Activated naive CD8-positive, alpha-beta T cell treated with anti-CD3 and anti-CD28 coated beads, Interleukin-2, amount 10 ng/mL, durations not matched to agents 7 days and 5 days (primary cell): Measurements from ENCODE around the gene CFB. TPM values are rescaled to one million over a fixed set of nuclear protein-coding genes. Genes with fewer than 3 reads are reported as not detected.

Experiments
- microRNA-seq: library from miRNA; unstranded; fragments of <30 nt; microRNA quantifications from one replicate; pipeline ENCODE4 v1.2.0, GENCODE V29; 2022
- total RNA-seq, 2 experiments: library from RNA; stranded (reverse); gene quantifications; one replicate each; pipeline ENCODE4 v1.2.3, GENCODE V29; 2021

CFB gene
- total RNA-seq, 2 experiments from 2014 or later, result 1.2 to 2.1 TPM

Small RNA genes lying within 50 kb of the gene (microRNA-seq; reads per million reads assigned to microRNA genes)
- gene MIR1236, result not detected

Other genes with a start within 250 kb of the CFB start
- gene ABHD16A, start 242.8 kb upstream of the CFB start, total RNA-seq, result 10 to 100 TPM; 57.8 to 64.0 TPM
- gene LY6G6F, start 239.2 kb upstream of the CFB start, total RNA-seq, result not detected
- gene LY6G6D, start 230.7 kb upstream of the CFB start, total RNA-seq, result not detected
- not detected for gene LY6G6C, start 224.3 kb upstream of the CFB start, total RNA-seq
- 1 to 10 TPM; 1.2 to 1.5 TPM for gene MPIG6B, start 222.7 kb upstream of the CFB start, total RNA-seq
- gene DDAH2, start 216.8 kb upstream of the CFB start, total RNA-seq, result 10 to 100 TPM; 28.3 to 29.1 TPM
- gene CLIC1, start 209.6 kb upstream of the CFB start, total RNA-seq, result 100 to 1,000 TPM; 425 to 456 TPM
- 10 to 100 TPM; 59.2 to 68.2 TPM for gene MSH5, start 206.1 kb upstream of the CFB start, total RNA-seq
- gene SAPCD1, start 183.4 kb upstream of the CFB start, total RNA-seq, result 10 to 100 TPM; 13.1 to 18.1 TPM
- gene VWA7, start 168.8 kb upstream of the CFB start, total RNA-seq, result 1 to 10 TPM; 5.2 to 5.7 TPM
- 10 to 100 TPM; 68.2 to 75.3 TPM for gene VARS1, start 150.3 kb upstream of the CFB start, total RNA-seq
- 10 to 100 TPM; 89.9 to 97.9 TPM for gene LSM2, start 139.1 kb upstream of the CFB start, total RNA-seq
- 1 to 10 TPM; 3.3 to 4.5 TPM for gene HSPA1L, start 130.8 kb upstream of the CFB start, total RNA-seq
- gene HSPA1A, start 130.6 kb upstream of the CFB start, total RNA-seq, result 10 to 100 TPM; 62.2 to 63.5 TPM
- gene HSPA1B, start 118.4 kb upstream of the CFB start, total RNA-seq, result 10 to 100 TPM; 49.0 to 55.7 TPM
- gene NEU1, start 83.3 kb upstream of the CFB start, total RNA-seq, result 10 to 100 TPM; 15.5 to 16.4 TPM
- gene SLC44A4, start 67.1 kb upstream of the CFB start, total RNA-seq, result not detected
- 10 to 100 TPM; 77.5 to 80.6 TPM for gene EHMT2, start 48.4 kb upstream of the CFB start, total RNA-seq
- 1 to 10 TPM; 1.4 to 1.9 TPM for gene ZBTB12, start 44.0 kb upstream of the CFB start, total RNA-seq
- gene C2, start 18.4 kb upstream of the CFB start, total RNA-seq, result 1 to 10 TPM; 2.1 to 2.2 TPM
- 10 to 100 TPM; 61.3 to 62.5 TPM for gene NELFE, start 12.9 kb downstream of the CFB start, total RNA-seq
- gene SKIC2, start 13.1 kb downstream of the CFB start, total RNA-seq, result 100 to 1,000 TPM; 102 to 112 TPM
- 10 to 100 TPM; 22.4 to 28.6 TPM for gene DXO, start 26.0 kb downstream of the CFB start, total RNA-seq
- gene C4A, start 36.0 kb downstream of the CFB start, total RNA-seq, result 1 to 10 TPM; 3.4 to 6.7 TPM
- 1 to 10 TPM; 4.1 to 5.7 TPM for gene C4B, start 68.7 kb downstream of the CFB start, total RNA-seq
- gene CYP21A2, start 92.3 kb downstream of the CFB start, total RNA-seq, result under 1 TPM; 0.43 to 0.72 TPM
- 1 to 10 TPM; 8.6 to 9.2 TPM for gene TNXB, start 163.2 kb downstream of the CFB start, total RNA-seq
- 100 to 1,000 TPM; 136 to 147 TPM for gene ATF6B, start 182.2 kb downstream of the CFB start, total RNA-seq
- gene FKBPL, start 184.2 kb downstream of the CFB start, total RNA-seq, result 1 to 10 TPM; 5.5 to 6.3 TPM
- 1 to 10 TPM; 1.1 to 1.2 TPM for gene PRRT1, start 205.8 kb downstream of the CFB start, total RNA-seq
- 10 to 100 TPM; 19.2 to 23.7 TPM for gene PPT2, start 208.0 kb downstream of the CFB start, total RNA-seq
- gene EGFL8, start 218.5 kb downstream of the CFB start, total RNA-seq, result 10 to 100 TPM; 19.6 to 22.6 TPM
- 10 to 100 TPM; 38.1 to 40.8 TPM for gene AGPAT1, start 230.0 kb downstream of the CFB start, total RNA-seq
- 10 to 100 TPM; 44.5 to 49.5 TPM for gene RNF5, start 232.3 kb downstream of the CFB start, total RNA-seq
- 10 to 100 TPM; 47.4 to 52.3 TPM for gene AGER, start 238.2 kb downstream of the CFB start, total RNA-seq
- gene PBX2, start 244.1 kb downstream of the CFB start, total RNA-seq, result 100 to 1,000 TPM; 107 to 112 TPM
- 100 to 1,000 TPM; 251 to 260 TPM for gene GPSM3, start 246.5 kb downstream of the CFB start, total RNA-seq